ENCODE results near the gene PLXNA2.

- TF ChIP-seq, protein P1, sequence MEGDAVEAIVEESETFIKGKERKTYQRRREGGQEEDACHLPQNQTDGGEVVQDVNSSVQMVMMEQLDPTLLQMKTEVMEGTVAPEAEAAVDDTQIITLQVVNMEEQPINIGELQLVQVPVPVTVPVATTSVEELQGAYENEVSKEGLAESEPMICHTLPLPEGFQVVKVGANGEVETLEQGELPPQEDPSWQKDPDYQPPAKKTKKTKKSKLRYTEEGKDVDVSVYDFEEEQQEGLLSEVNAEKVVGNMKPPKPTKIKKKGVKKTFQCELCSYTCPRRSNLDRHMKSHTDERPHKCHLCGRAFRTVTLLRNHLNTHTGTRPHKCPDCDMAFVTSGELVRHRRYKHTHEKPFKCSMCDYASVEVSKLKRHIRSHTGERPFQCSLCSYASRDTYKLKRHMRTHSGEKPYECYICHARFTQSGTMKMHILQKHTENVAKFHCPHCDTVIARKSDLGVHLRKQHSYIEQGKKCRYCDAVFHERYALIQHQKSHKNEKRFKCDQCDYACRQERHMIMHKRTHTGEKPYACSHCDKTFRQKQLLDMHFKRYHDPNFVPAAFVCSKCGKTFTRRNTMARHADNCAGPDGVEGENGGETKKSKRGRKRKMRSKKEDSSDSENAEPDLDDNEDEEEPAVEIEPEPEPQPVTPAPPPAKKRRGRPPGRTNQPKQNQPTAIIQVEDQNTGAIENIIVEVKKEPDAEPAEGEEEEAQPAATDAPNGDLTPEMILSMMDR (conservative IDR thresholded peaks at IDR 0.05): no peak
- no peak for TF ChIP-seq EZH2 (IDR thresholded peaks at IDR 0.05; ENCODE audit: low read depth)
These were observed 234.9 kb downstream of the PLXNA2 start for GRCh38 chr1:208009303-208009702.

Measured in PC-9 (cell line).